ENCODE results near the gene SMC3.

- TF ChIP-seq CTCF (IDR thresholded peaks at IDR 0.05) (no peak), POLR2AphosphoS5 (IDR thresholded peaks at IDR 0.05) (no peak), EP300 (IDR thresholded peaks at IDR 0.05) (no peak)
Measured at GRCh38 chr10:110651044-110651958, 83.8 kb downstream of the SMC3 start.
